Measurements from ENCODE around the gene RAPGEF5. TPM values are rescaled to one million over a fixed set of nuclear protein-coding genes. Genes with fewer than 3 reads are reported as not detected.

The RAPGEF5 gene
- total RNA-seq, 2 experiments from 2014 or later, result 0.66 to 0.99 TPM

- no peak for ATAC-seq
- no peak overlapping the region for H3K27ac Mint-ChIP-seq
- peaks cover 2% of the 10 kb centered on the region for H3K36me3 Mint-ChIP-seq
- peaks cover 23% of the 10 kb centered on the region for H3K4me1 Mint-ChIP-seq
- no peak overlapping the region for H3K4me3 Mint-ChIP-seq
- CTCF ChIA-PET, result interaction anchor here (1.3 kb wide), 1 partner anchor 82 kb away, joined by 3 read pairs; no protein-coding TSS in a partner anchor
- no peak for DNase-seq
- peaks cover 35% of the 10 kb centered on the region for H3K27me3 Mint-ChIP-seq
- H3K9me3 Mint-ChIP-seq (ENCODE audit: low read depth), result peaks cover 2% of the 10 kb centered on the region
Observed at GRCh38 chr7:22185559-22185958, 171.4 kb downstream of the RAPGEF5 start.

GRCh38 chr7:22184549-22185199 is 172.3 kb downstream of the RAPGEF5 start:
- Mint-ChIP-seq H3K27me3 (peaks cover 42% of the 10 kb centered on the region), H3K9me3 (ENCODE audit: low read depth) (peaks cover 2% of the 10 kb centered on the region), H3K4me1 (peaks cover 26% of the 10 kb centered on the region), H3K27ac (no peak overlapping the region), H3K36me3 (peaks cover 7% of the 10 kb centered on the region), H3K4me3 (no peak overlapping the region)
- DNase-seq (no peak), ATAC-seq (no peak)
- CTCF ChIA-PET, result interaction anchor here (1.3 to 1.6 kb wide), 2 partner anchors 11 to 81 kb away, joined by 3 to 4 read pairs; no protein-coding TSS in a partner anchor

- Mint-ChIP-seq H3K9me3 (ENCODE audit: low read depth) (peaks cover 2% of the 10 kb centered on the region), H3K27ac (no peak overlapping the region), H3K4me3 (no peak overlapping the region), H3K36me3 (peaks cover 10% of the 10 kb centered on the region), H3K4me1 (peaks cover 30% of the 10 kb centered on the region), H3K27me3 (peaks cover 45% of the 10 kb centered on the region)
- peak; percentile 57 for ATAC-seq
- DNase-seq, result peak; percentile 47
- CTCF ChIA-PET, result interaction anchor here (1.6 kb wide), 1 partner anchor 11 kb away, joined by 4 read pairs; no protein-coding TSS in a partner anchor
Observed at GRCh38 chr7:22183522-22184280, 173.3 kb downstream of the RAPGEF5 start.

GRCh38 chr7:22182149-22182548 is 174.8 kb downstream of the RAPGEF5 start:
- Mint-ChIP-seq H3K27ac (peak overlapping the region; percentile 86), H3K4me3 (peak overlapping the region; percentile 39), H3K27me3 (peaks cover 51% of the 10 kb centered on the region), H3K36me3 (peaks cover 10% of the 10 kb centered on the region), H3K4me1 (peaks cover 30% of the 10 kb centered on the region), H3K9me3 (ENCODE audit: low read depth) (peaks cover 2% of the 10 kb centered on the region)
- no peak for DNase-seq
- CTCF ChIA-PET, result interaction anchor here (1.0 kb wide), 1 partner anchor 72 kb away, joined by 3 read pairs; no protein-coding TSS in a partner anchor
- peak; percentile 61 for ATAC-seq

GRCh38 chr7:22181663-22182062 is 175.3 kb downstream of the RAPGEF5 start:
- ATAC-seq (peak; percentile 18), DNase-seq (no peak)
- peaks cover 2% of the 10 kb centered on the region for H3K9me3 Mint-ChIP-seq (ENCODE audit: low read depth)
- CTCF ChIA-PET, result interaction anchor here (1.0 kb wide), 1 partner anchor 72 kb away, joined by 3 read pairs; no protein-coding TSS in a partner anchor
- peaks cover 30% of the 10 kb centered on the region for H3K4me1 Mint-ChIP-seq
- H3K27me3 Mint-ChIP-seq, result peaks cover 51% of the 10 kb centered on the region
- H3K4me3 Mint-ChIP-seq, result peak overlapping the region; percentile 39
- peaks cover 10% of the 10 kb centered on the region for H3K36me3 Mint-ChIP-seq
- peak overlapping the region; percentile 86 for H3K27ac Mint-ChIP-seq

- H3K27me3 Mint-ChIP-seq, result peaks cover 44% of the 10 kb centered on the region
- peaks cover 36% of the 10 kb centered on the region for H3K4me1 Mint-ChIP-seq
- CTCF ChIA-PET, result no interaction called here
- H3K4me3 Mint-ChIP-seq, result no peak overlapping the region
- H3K27ac Mint-ChIP-seq, result no peak overlapping the region
- peaks cover 2% of the 10 kb centered on the region for H3K9me3 Mint-ChIP-seq (ENCODE audit: low read depth)
- DNase-seq (no peak), ATAC-seq (no peak)
- H3K36me3 Mint-ChIP-seq, result peaks cover 15% of the 10 kb centered on the region
Observed at GRCh38 chr7:22179442-22179879, 177.5 kb downstream of the RAPGEF5 start.

- H3K9me3 Mint-ChIP-seq (ENCODE audit: low read depth), result peaks cover 2% of the 10 kb centered on the region
- no peak overlapping the region for H3K27ac Mint-ChIP-seq
- ATAC-seq, result no peak
- H3K36me3 Mint-ChIP-seq, result peaks cover 16% of the 10 kb centered on the region
- peaks cover 46% of the 10 kb centered on the region for H3K27me3 Mint-ChIP-seq
- no peak overlapping the region for H3K4me3 Mint-ChIP-seq
- no peak for DNase-seq
- CTCF ChIA-PET, result no interaction called here
- peaks cover 39% of the 10 kb centered on the region for H3K4me1 Mint-ChIP-seq
Observed at GRCh38 chr7:22178735-22179134, 178.2 kb downstream of the RAPGEF5 start.

GRCh38 chr7:22176791-22177412 is 180.1 kb downstream of the RAPGEF5 start:
- H3K9me3 Mint-ChIP-seq (ENCODE audit: low read depth), result peaks cover 2% of the 10 kb centered on the region
- CTCF ChIA-PET, result no interaction called here
- no peak overlapping the region for H3K27ac Mint-ChIP-seq
- no peak overlapping the region for H3K4me3 Mint-ChIP-seq
- no peak for DNase-seq
- no peak for ATAC-seq
- peaks cover 16% of the 10 kb centered on the region for H3K36me3 Mint-ChIP-seq
- H3K4me1 Mint-ChIP-seq, result peaks cover 40% of the 10 kb centered on the region
- H3K27me3 Mint-ChIP-seq, result peaks cover 41% of the 10 kb centered on the region

GRCh38 chr7:22174574-22174953 is 182.4 kb downstream of the RAPGEF5 start:
- ATAC-seq (peak; percentile 5), DNase-seq (no peak)
- peaks cover 22% of the 10 kb centered on the region for H3K27me3 Mint-ChIP-seq
- H3K4me3 Mint-ChIP-seq, result peak overlapping the region; percentile 63
- no peaks in the 10 kb centered on the region for H3K9me3 Mint-ChIP-seq (ENCODE audit: low read depth)
- peak overlapping the region; percentile 90 for H3K27ac Mint-ChIP-seq
- H3K4me1 Mint-ChIP-seq, result peaks cover 29% of the 10 kb centered on the region
- peaks cover 11% of the 10 kb centered on the region for H3K36me3 Mint-ChIP-seq
- CTCF ChIA-PET, result no interaction called here

- Mint-ChIP-seq H3K9me3 (ENCODE audit: low read depth) (no peaks in the 10 kb centered on the region), H3K27ac (peak overlapping the region; percentile 90), H3K27me3 (peaks cover 21% of the 10 kb centered on the region), H3K36me3 (peaks cover 8% of the 10 kb centered on the region), H3K4me1 (peaks cover 26% of the 10 kb centered on the region), H3K4me3 (peak overlapping the region; percentile 63)
- CTCF ChIA-PET, result interaction anchor here (1.2 kb wide), 1 partner anchor 11 kb away, joined by 4 read pairs; no protein-coding TSS in a partner anchor
- DNase-seq (peak; percentile 86), ATAC-seq (peak; percentile 95)
Observed at GRCh38 chr7:22173685-22174573, 183.0 kb downstream of the RAPGEF5 start.

- H3K27ac Mint-ChIP-seq, result no peak overlapping the region
- ATAC-seq, result no peak
- H3K36me3 Mint-ChIP-seq, result no peaks in the 10 kb centered on the region
- H3K9me3 Mint-ChIP-seq (ENCODE audit: low read depth), result no peaks in the 10 kb centered on the region
- peaks cover 7% of the 10 kb centered on the region for H3K4me1 Mint-ChIP-seq
- DNase-seq, result no peak
- peaks cover 11% of the 10 kb centered on the region for H3K27me3 Mint-ChIP-seq
- CTCF ChIA-PET, result interaction anchor here (1.0 kb wide), 1 partner anchor 58 kb away, joined by 4 read pairs; no protein-coding TSS in a partner anchor
- no peak overlapping the region for H3K4me3 Mint-ChIP-seq
Observed at GRCh38 chr7:22168129-22168634, 188.8 kb downstream of the RAPGEF5 start.

- no peak overlapping the region for H3K4me3 Mint-ChIP-seq
- H3K36me3 Mint-ChIP-seq, result no peaks in the 10 kb centered on the region
- H3K4me1 Mint-ChIP-seq, result peaks cover 2% of the 10 kb centered on the region
- no peak for ATAC-seq
- peaks cover 13% of the 10 kb centered on the region for H3K27me3 Mint-ChIP-seq
- no peaks in the 10 kb centered on the region for H3K9me3 Mint-ChIP-seq (ENCODE audit: low read depth)
- DNase-seq, result no peak
- CTCF ChIA-PET, result interaction anchor here (1.0 kb wide), 1 partner anchor 57 kb away, joined by 4 read pairs; no protein-coding TSS in a partner anchor
- no peak overlapping the region for H3K27ac Mint-ChIP-seq
Observed at GRCh38 chr7:22167482-22167881, 189.5 kb downstream of the RAPGEF5 start.

All from activated CD8-positive, alpha-beta memory T cell treated with anti-CD3 and anti-CD28 coated beads, Interleukin-2, amount 10 ng/mL, durations not matched to agents 7 days and 5 days (primary cell).